CD4-positive, alpha-beta T cell treated with Interleukin-12 subunit alpha and Interleukin-12 subunit beta, for 1 hour (primary cell): ENCODE measurements around the gene PTPRH.

Experiments
- DNase-seq: peaks from one replicate; pipeline ENCODE4 v3.0.0-alpha.2; 2020

PTPRH gene

GRCh38 chr19:55224038-55224665 is 14.9 kb upstream of the PTPRH start:
- DNase-seq, result no peak

- DNase-seq, result no peak
Measured at GRCh38 chr19:55223291-55224037, 14.2 kb upstream of the PTPRH start.

GRCh38 chr19:55220525-55220924 is 11.2 kb upstream of the PTPRH start:
- no peak for DNase-seq

- peak; percentile 41 for DNase-seq
Measured at GRCh38 chr19:55216461-55217198, 7.3 kb upstream of the PTPRH start.

GRCh38 chr19:55213547-55213946 is 4.2 kb upstream of the PTPRH start:
- DNase-seq, result no peak

GRCh38 chr19:55212447-55212846 is 3.1 kb upstream of the PTPRH start:
- peak; percentile 47 for DNase-seq

GRCh38 chr19:55209693-55210472 is 582 bp upstream of the PTPRH start:
- no peak for DNase-seq

- no peak for DNase-seq
Measured at GRCh38 chr19:55206664-55207500, 2.4 kb downstream of the PTPRH start.

GRCh38 chr19:55202199-55202598 is 7.1 kb downstream of the PTPRH start:
- DNase-seq, result peak; percentile 12

GRCh38 chr19:55199620-55200204 is 9.6 kb downstream of the PTPRH start:
- DNase-seq, result no peak

- DNase-seq, result no peak
Measured at GRCh38 chr19:55198651-55199050, 10.7 kb downstream of the PTPRH start.

GRCh38 chr19:55197528-55197927 is 11.8 kb downstream of the PTPRH start:
- no peak for DNase-seq

- DNase-seq, result no peak
Measured at GRCh38 chr19:55196803-55197202, 12.5 kb downstream of the PTPRH start.

GRCh38 chr19:55193481-55193880 is 15.8 kb downstream of the PTPRH start:
- DNase-seq, result no peak

- DNase-seq, result no peak
Measured at GRCh38 chr19:55189403-55189835, 19.9 kb downstream of the PTPRH start.

GRCh38 chr19:55188625-55189024 is 20.7 kb downstream of the PTPRH start:
- no peak for DNase-seq

- DNase-seq, result no peak
Measured at GRCh38 chr19:55186080-55186479, 23.2 kb downstream of the PTPRH start.

- DNase-seq, result no peak
Measured at GRCh38 chr19:55181740-55182139, 27.6 kb downstream of the PTPRH start.

- peak; percentile 70 for DNase-seq
Measured at GRCh38 chr19:55179606-55180484, 29.5 kb downstream of the PTPRH start, which contains the start of gene SYT5. SYT5 (minus strand) TSS chr19:55180289; CDS start chr19:55179041, 1,248 bp downstream.

- peak; percentile 94 for DNase-seq
Measured at GRCh38 chr19:55178781-55179599, 30.3 kb downstream of the PTPRH start.
